HepG2 (cell line): ENCODE measurements around the gene DGKG. TPM values are rescaled to one million over a fixed set of nuclear protein-coding genes. Genes with fewer than 3 reads are reported as not detected.

Experiments used
- ATAC-seq: fragments of 200-7000 bp; cut with Tn5 transposase; 3 replicates; pipeline ENCODE4 v1.9.1; 2020; ENCODE audit warnings: mild to moderate bottlenecking, moderate library complexity
- BruUV-seq: library from RNA; stranded (reverse); fragments of 400-500 nt; replicated peaks from 2 replicates; lab custom pipeline; 2021; lab: Mats Ljungman, UMichigan
- CTCF ChIA-PET: fragments of 300-600 bp; formaldehyde crosslinking; extraction: SDS; loops from one replicate; lab custom pipeline; 2021; ENCODE audit warnings: low total read pairs, inconsistent platforms, low intra/inter-chr PET ratio; lab: Yijun Ruan, JAX
- POLR2A ChIA-PET: fragments of 350-600 bp; sonication (Branson Sonifier 250); formaldehyde crosslinking; loops from one replicate; lab custom pipeline; 2020; ENCODE audit warnings: antibody characterized with exemption, inconsistent platforms; lab: Yijun Ruan, JAX
- DNase-seq: peaks from one replicate; pipeline ENCODE4 v3.0.0-alpha.2; 2015; ENCODE audit warnings: low spot score
- FAIRE-seq: peaks from 3 replicates; lab custom pipeline; 2011; peaks lifted over from hg19 to GRCh38; lab: Jason Lieb, UNC
- H2AFZ ChIP-seq: one replicate; pipeline ENCODE4 v1.6.1; 2011; ENCODE audit warnings: low read length, inconsistent platforms
- H3K27ac ChIP-seq: fragments of 300-600 bp; 3 replicates; pipeline ENCODE4 v1.8.0; 2011; ENCODE audit warnings: mixed run types, mild to moderate bottlenecking, mixed read lengths, low read length, inconsistent platforms; ENCODE audit not compliant: insufficient read depth; ENCODE audit errors: extremely low read length
- H3K27me3 ChIP-seq, 2 experiments: fragments of 200-600 bp in 1 of 2; 2 replicates in 1 of 2; 3 replicates in 1 of 2; pipeline versions ENCODE4 v1.6.0 to v1.8.0; 2011; ENCODE audit warnings: low read length in 2 of 2, mild to moderate bottlenecking in 2 of 2, moderate library complexity in 2 of 2, inconsistent platforms in 1 of 2; ENCODE audit not compliant: insufficient read depth in 2 of 2, control insufficient read depth in 1 of 2
- H3K36me3 ChIP-seq, 2 experiments: fragments of 200-600 bp in 1 of 2; replicated peaks in 1 of 2; 2 replicates in 1 of 2; 3 replicates in 1 of 2; pipeline versions ENCODE4 v1.5.1 to v1.8.0; 2011; ENCODE audit warnings: low read length in 2 of 2, inconsistent platforms in 1 of 2; ENCODE audit not compliant: insufficient read depth in 2 of 2, control insufficient read depth in 1 of 2
- H3K4me1 ChIP-seq: 2 replicates; pipeline ENCODE4 v1.5.1; 2012; ENCODE audit warnings: low read length, inconsistent platforms; ENCODE audit not compliant: insufficient read depth
- H3K4me2 ChIP-seq: 2 replicates; pipeline ENCODE4 v1.6.0; 2011; ENCODE audit warnings: low read depth, low read length, inconsistent platforms
- H3K4me3 ChIP-seq, 3 experiments: fragments of 200-600 bp in 1 of 3; sonication (generic), shearing (Covaris generic) in 1 of 3; replicated peaks in 1 of 3; 2 replicates each; pipeline ENCODE4 v1.5.1; 2011 to 2016; ENCODE audit warnings: low read length in 3 of 3, inconsistent platforms in 2 of 3, low read depth in 2 of 3, mild to moderate bottlenecking in 2 of 3, control low read depth in 1 of 3, mixed read lengths in 1 of 3; ENCODE audit not compliant: insufficient read depth in 1 of 3
- H3K79me2 ChIP-seq: one replicate; pipeline ENCODE4 v1.6.1; 2011; ENCODE audit warnings: low read length, inconsistent platforms; ENCODE audit not compliant: insufficient read depth
- H3K9ac ChIP-seq: 2 replicates; pipeline ENCODE4 v1.6.0; 2011; ENCODE audit warnings: mild to moderate bottlenecking, low read depth, low read length, inconsistent platforms; ENCODE audit not compliant: insufficient read depth
- H3K9me3 ChIP-seq: 2 replicates; pipeline ENCODE4 v1.5.1; 2012; ENCODE audit warnings: mild to moderate bottlenecking, low read length
- H4K20me1 ChIP-seq: 2 replicates; pipeline ENCODE4 v1.6.0; 2011; ENCODE audit warnings: inconsistent platforms, mild to moderate bottlenecking, low read length, moderate library complexity; ENCODE audit not compliant: insufficient read depth
- BRD4 ChIP-seq: sonication (generic); formaldehyde crosslinking; IDR thresholded peaks from 2 replicates; pipeline ENCODE4 v1.4.0; 2020; ENCODE audit warnings: missing genetic modification reagents
- NFRKB ChIP-seq: fragments of 450-650 bp; IDR thresholded peaks from 2 replicates; pipeline ENCODE4 v1.6.1; 2017
- RBM22 ChIP-seq: fragments of 200-400 bp; formaldehyde crosslinking; optimal IDR thresholded peaks from 2 replicates; pipeline ENCODE3; 2017; ENCODE audit warnings: mild to moderate bottlenecking, low read length, moderate library complexity
- WIZ ChIP-seq: sonication (generic); formaldehyde crosslinking; IDR thresholded peaks from 2 replicates; pipeline ENCODE4 v1.5.1; 2020; ENCODE audit warnings: mild to moderate bottlenecking, missing genetic modification reagents
- ZNF143 ChIP-seq: sonication (generic); formaldehyde crosslinking; IDR thresholded peaks from 2 replicates; pipeline ENCODE4 v1.4.0; 2020; ENCODE audit warnings: missing genetic modification reagents
- ZNF367 ChIP-seq: sonication (generic); formaldehyde crosslinking; IDR thresholded peaks from 2 replicates; pipeline ENCODE4 v1.4.0; 2020; ENCODE audit warnings: missing genetic modification reagents, borderline replicate concordance
- ZNF674 ChIP-seq: sonication (generic); formaldehyde crosslinking; IDR thresholded peaks from 2 replicates; pipeline ENCODE4 v1.5.0; 2020; ENCODE audit warnings: low read depth, mild to moderate bottlenecking, missing genetic modification reagents
- whole genome bisulfite sequencing: methylation state at CpG from one replicate; pipeline ENCODE4 v1.1.6; 2017; ENCODE audit warnings: low lambda C conversion rate; 5-methylcytosine and 5-hydroxymethylcytosine counted together
- in situ Hi-C: cut with HindIII; loops from 2 replicates; pipeline ENCODE4 v1.10.0; 2017; ENCODE audit warnings: low pct_unique_long_range_greater_than_20kb; ENCODE audit not compliant: extremely low pct_ligation_motif_present
- intact Hi-C: fragments of 100-400 bp; cut with micrococcal nuclease; formaldehyde crosslinking; loops from one replicate; pipeline ENCODE4 v1.10.0; 2022; ENCODE audit not compliant: unreplicated experiment
- polyA plus RNA-seq, 8 experiments: library from polyadenylated mRNA; depleted of rRNA in 3 of 8; stranded (reverse) in 7 of 8; unstranded in 1 of 8; fragments of >200 nt; fragmentation: Illumina TruSeq in 4 of 8; extraction: Trizol in 4 of 8; gene quantifications; 2 replicates each; pipeline versions ENCODE4 v1.2.1 to v1.2.3, GENCODE V29; 2011 to 2016; ENCODE audit warnings: low read depth in 4 of 8, missing spikeins in 1 of 8, mixed read lengths in 1 of 8; ENCODE audit not compliant: insufficient read depth in 1 of 8
- total RNA-seq, 5 experiments: library from RNA; depleted of rRNA; stranded (reverse); fragments of >200 nt; fragmentation: Illumina TruSeq; extraction: Trizol; gene quantifications; 2 replicates each; pipeline ENCODE4 v1.2.3, GENCODE V29; 2016; ENCODE audit warnings: low read depth in 1 of 5
- TF ChIP-seq, protein P1 (sequence below): sonication (generic); formaldehyde crosslinking; IDR thresholded peaks from 2 replicates; pipeline ENCODE4 v1.4.0; 2020; ENCODE audit warnings: missing genetic modification reagents, borderline replicate concordance

Gene DGKG
- total and polyA plus RNA-seq, 2 of the 13 experiments (the other 11 are each of a cell fraction or from before 2014, with no cell fraction given): 3.8 to 6.2 TPM

GRCh38 chr3:186264608-186265400, 97.2 kb downstream of the DGKG start:
- Histone ChIP-seq H3K27ac (no peak overlapping the region), H3K79me2 (no peaks in the 10 kb centered on the region), H3K4me2 (no peak overlapping the region), H3K9me3 (no peaks in the 10 kb centered on the region), H4K20me1 (no peaks in the 10 kb centered on the region), H3K4me1 (peaks cover 14% of the 10 kb centered on the region), H3K36me3 (no peaks in the 10 kb centered on the region), H3K9ac (no peak overlapping the region), H3K4me3 (no peak overlapping the region), H3K27me3 (peaks cover 0 to 1% of the 10 kb centered on the region in 2 experiments; a peak in 1 of 5 replicates), H2AFZ (no peak overlapping the region)
- CTCF ChIA-PET: no interaction called here
- intact Hi-C loops (no loop called here), in situ Hi-C loops (loop anchor here (5.0 to 25.0 kb wide), 2 partner anchors 277 to 547 kb away; partner anchors contain the start of genes CRYGS and RFC4)
- no peak for TF ChIP-seq NFRKB
- TF ChIP-seq WIZ (CRISPR knock-in tag): no peak
- no peak for TF ChIP-seq ZNF143
- no peak for TF ChIP-seq RBM22
- TF ChIP-seq ZNF674 (CRISPR knock-in tag): no peak
- no peak for TF ChIP-seq BRD4
- no peak for TF ChIP-seq ZNF367 (CRISPR knock-in tag)
- TF ChIP-seq, protein P1, sequence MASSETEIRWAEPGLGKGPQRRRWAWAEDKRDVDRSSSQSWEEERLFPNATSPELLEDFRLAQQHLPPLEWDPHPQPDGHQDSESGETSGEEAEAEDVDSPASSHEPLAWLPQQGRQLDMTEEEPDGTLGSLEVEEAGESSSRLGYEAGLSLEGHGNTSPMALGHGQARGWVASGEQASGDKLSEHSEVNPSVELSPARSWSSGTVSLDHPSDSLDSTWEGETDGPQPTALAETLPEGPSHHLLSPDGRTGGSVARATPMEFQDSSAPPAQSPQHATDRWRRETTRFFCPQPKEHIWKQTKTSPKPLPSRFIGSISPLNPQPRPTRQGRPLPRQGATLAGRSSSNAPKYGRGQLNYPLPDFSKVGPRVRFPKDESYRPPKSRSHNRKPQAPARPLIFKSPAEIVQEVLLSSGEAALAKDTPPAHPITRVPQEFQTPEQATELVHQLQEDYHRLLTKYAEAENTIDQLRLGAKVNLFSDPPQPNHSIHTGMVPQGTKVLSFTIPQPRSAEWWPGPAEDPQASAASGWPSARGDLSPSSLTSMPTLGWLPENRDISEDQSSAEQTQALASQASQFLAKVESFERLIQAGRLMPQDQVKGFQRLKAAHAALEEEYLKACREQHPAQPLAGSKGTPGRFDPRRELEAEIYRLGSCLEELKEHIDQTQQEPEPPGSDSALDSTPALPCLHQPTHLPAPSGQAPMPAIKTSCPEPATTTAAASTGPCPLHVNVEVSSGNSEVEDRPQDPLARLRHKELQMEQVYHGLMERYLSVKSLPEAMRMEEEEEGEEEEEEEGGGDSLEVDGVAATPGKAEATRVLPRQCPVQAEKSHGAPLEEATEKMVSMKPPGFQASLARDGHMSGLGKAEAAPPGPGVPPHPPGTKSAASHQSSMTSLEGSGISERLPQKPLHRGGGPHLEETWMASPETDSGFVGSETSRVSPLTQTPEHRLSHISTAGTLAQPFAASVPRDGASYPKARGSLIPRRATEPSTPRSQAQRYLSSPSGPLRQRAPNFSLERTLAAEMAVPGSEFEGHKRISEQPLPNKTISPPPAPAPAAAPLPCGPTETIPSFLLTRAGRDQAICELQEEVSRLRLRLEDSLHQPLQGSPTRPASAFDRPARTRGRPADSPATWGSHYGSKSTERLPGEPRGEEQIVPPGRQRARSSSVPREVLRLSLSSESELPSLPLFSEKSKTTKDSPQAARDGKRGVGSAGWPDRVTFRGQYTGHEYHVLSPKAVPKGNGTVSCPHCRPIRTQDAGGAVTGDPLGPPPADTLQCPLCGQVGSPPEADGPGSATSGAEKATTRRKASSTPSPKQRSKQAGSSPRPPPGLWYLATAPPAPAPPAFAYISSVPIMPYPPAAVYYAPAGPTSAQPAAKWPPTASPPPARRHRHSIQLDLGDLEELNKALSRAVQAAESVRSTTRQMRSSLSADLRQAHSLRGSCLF (CRISPR knock-in tag): no peak
- ATAC-seq (no peak), DNase-seq (no peak), FAIRE-seq (no peak)
- POLR2A ChIA-PET: interaction anchor here (0.7 kb wide), 1 partner anchor 556 kb away, joined by 3 read pairs; no protein-coding TSS in a partner anchor
- BruUV-seq: no TSS peak
- 83% methylated on average over 9 of the region's 9 CpGs for WGBS
